Measurements from ENCODE around the gene LTN1. TPM values are rescaled to one million over a fixed set of nuclear protein-coding genes. Genes with fewer than 3 reads are reported as not detected.

The LTN1 gene
- total and polyA plus RNA-seq, 2 of the 13 experiments (the other 11 are each of a cell fraction or from before 2014, with no cell fraction given): 6.7 to 24.6 TPM

GRCh38 chr21:29024474-29025327 is 32.0 kb upstream of the LTN1 start, which contains the start of gene USP16 (continued):
- TF ChIP-seq, protein P1, sequence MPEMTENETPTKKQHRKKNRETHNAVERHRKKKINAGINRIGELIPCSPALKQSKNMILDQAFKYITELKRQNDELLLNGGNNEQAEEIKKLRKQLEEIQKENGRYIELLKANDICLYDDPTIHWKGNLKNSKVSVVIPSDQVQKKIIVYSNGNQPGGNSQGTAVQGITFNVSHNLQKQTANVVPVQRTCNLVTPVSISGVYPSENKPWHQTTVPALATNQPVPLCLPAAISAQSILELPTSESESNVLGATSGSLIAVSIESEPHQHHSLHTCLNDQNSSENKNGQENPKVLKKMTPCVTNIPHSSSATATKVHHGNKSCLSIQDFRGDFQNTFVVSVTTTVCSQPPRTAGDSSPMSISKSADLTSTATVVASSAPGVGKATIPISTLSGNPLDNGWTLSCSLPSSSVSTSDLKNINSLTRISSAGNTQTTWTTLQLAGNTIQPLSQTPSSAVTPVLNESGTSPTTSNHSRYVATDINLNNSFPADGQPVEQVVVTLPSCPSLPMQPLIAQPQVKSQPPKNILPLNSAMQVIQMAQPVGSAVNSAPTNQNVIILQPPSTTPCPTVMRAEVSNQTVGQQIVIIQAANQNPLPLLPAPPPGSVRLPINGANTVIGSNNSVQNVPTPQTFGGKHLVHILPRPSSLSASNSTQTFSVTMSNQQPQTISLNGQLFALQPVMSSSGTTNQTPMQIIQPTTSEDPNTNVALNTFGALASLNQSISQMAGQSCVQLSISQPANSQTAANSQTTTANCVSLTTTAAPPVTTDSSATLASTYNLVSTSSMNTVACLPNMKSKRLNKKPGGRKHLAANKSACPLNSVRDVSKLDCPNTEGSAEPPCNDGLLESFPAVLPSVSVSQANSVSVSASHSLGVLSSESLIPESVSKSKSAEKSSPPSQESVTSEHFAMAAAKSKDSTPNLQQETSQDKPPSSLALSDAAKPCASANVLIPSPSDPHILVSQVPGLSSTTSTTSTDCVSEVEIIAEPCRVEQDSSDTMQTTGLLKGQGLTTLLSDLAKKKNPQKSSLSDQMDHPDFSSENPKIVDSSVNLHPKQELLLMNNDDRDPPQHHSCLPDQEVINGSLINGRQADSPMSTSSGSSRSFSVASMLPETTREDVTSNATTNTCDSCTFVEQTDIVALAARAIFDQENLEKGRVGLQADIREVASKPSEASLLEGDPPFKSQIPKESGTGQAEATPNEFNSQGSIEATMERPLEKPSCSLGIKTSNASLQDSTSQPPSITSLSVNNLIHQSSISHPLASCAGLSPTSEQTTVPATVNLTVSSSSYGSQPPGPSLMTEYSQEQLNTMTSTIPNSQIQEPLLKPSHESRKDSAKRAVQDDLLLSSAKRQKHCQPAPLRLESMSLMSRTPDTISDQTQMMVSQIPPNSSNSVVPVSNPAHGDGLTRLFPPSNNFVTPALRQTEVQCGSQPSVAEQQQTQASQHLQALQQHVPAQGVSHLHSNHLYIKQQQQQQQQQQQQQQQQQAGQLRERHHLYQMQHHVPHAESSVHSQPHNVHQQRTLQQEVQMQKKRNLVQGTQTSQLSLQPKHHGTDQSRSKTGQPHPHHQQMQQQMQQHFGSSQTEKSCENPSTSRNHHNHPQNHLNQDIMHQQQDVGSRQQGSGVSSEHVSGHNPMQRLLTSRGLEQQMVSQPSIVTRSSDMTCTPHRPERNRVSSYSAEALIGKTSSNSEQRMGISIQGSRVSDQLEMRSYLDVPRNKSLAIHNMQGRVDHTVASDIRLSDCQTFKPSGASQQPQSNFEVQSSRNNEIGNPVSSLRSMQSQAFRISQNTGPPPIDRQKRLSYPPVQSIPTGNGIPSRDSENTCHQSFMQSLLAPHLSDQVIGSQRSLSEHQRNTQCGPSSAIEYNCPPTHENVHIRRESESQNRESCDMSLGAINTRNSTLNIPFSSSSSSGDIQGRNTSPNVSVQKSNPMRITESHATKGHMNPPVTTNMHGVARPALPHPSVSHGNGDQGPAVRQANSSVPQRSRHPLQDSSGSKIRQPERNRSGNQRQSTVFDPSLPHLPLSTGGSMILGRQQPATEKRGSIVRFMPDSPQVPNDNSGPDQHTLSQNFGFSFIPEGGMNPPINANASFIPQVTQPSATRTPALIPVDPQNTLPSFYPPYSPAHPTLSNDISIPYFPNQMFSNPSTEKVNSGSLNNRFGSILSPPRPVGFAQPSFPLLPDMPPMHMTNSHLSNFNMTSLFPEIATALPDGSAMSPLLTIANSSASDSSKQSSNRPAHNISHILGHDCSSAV (CRISPR knock-in tag; IDR thresholded peaks at IDR 0.05; ENCODE audit: borderline replicate concordance): no peak
- TF ChIP-seq ZNF577 (CRISPR knock-in tag; IDR thresholded peaks at IDR 0.05; ENCODE audit: borderline replicate concordance, low read depth) (no peak), ZBTB3 (CRISPR knock-in tag; IDR thresholded peaks at IDR 0.05; ENCODE audit: borderline replicate concordance, low read depth) (no peak), MXD4 (CRISPR knock-in tag; IDR thresholded peaks at IDR 0.05) (no peak; the same call in 1 of the 2 replicates), ZNF30 (CRISPR knock-in tag; IDR thresholded peaks at IDR 0.05) (no peak), CREB1 (IDR thresholded peaks at IDR 0.05) (peak; percentile 91), CREB1 (CRISPR knock-in tag; IDR thresholded peaks at IDR 0.05) (peak; percentile 95), REST (IDR thresholded peaks at IDR 0.05; ENCODE audit: borderline replicate concordance in 1 of 2, low read depth in 1 of 2, low read length in 2 of 2) (peak in 1 of 2 experiments; percentile 16; a peak in 1 of 4 replicates), ZBTB43 (CRISPR knock-in tag; conservative IDR thresholded peaks at IDR 0.05) (no peak), ZFP41 (CRISPR knock-in tag; IDR thresholded peaks at IDR 0.05; ENCODE audit: borderline replicate concordance) (no peak), KLF16 (CRISPR knock-in tag; IDR thresholded peaks at IDR 0.05) (peak in 1 of 2 experiments; percentile 43; a peak in 2 of 4 replicates), CBX1 (IDR thresholded peaks at IDR 0.05; ENCODE audit: low read depth) (peak; percentile 30)
- TF ChIP-seq, protein P2, sequence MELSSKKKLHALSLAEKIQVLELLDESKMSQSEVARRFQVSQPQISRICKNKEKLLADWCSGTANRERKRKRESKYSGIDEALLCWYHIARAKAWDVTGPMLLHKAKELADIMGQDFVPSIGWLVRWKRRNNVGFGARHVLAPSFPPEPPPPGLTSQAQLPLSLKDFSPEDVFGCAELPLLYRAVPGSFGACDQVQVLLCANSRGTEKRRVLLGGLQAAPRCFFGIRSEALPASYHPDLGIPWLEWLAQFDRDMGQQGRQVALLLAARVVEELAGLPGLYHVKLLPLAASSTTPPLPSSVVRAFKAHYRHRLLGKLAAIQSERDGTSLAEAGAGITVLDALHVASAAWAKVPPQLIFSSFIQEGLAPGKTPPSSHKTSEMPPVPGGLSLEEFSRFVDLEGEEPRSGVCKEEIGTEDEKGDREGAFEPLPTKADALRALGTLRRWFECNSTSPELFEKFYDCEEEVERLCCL (CRISPR knock-in tag; IDR thresholded peaks at IDR 0.05; ENCODE audit: borderline replicate concordance): no peak

Measured in HepG2 (cell line).